K562 (cell line): ENCODE measurements around the gene BPI. TPM values are rescaled to one million over a fixed set of nuclear protein-coding genes. Genes with fewer than 3 reads are reported as not detected.

ENCODE experiments used
- ATAC-seq: fragments of 200-7000 bp; cut with Tn5 transposase; 3 replicates; pipeline ENCODE4 v1.9.1; 2020; ENCODE audit warnings: moderate library complexity
- BruUV-seq: library from RNA; stranded (reverse); fragments of 400-500 nt; replicated peaks from 2 replicates; lab custom pipeline; 2021; lab: Mats Ljungman, UMichigan
- CTCF ChIA-PET: fragments of 300-600 bp; formaldehyde crosslinking; extraction: SDS; loops from one replicate; lab custom pipeline; 2021; ENCODE audit warnings: low intra/inter-chr PET ratio; lab: Yijun Ruan, JAX
- POLR2A ChIA-PET: fragments of 300-600, 350-650 bp; sonication (Branson Sonifier 250); formaldehyde crosslinking; extraction: SDS; loops from one replicate; lab custom pipeline; 2021; ENCODE audit warnings: antibody characterized with exemption, inconsistent platforms; lab: Yijun Ruan, JAX
- DNase-seq, 4 experiments: peaks; one replicate each; pipeline versions ENCODE4 v3.0.0 to v3.0.0-alpha.2; 2011 to 2018; ENCODE audit warnings: low spot score in 3 of 4, mixed read lengths in 3 of 4; ENCODE audit errors: extremely low read depth in 1 of 4
- FAIRE-seq: peaks from 2 replicates; lab custom pipeline; 2011; peaks lifted over from hg19 to GRCh38; lab: Jason Lieb, UNC
- H2AFZ ChIP-seq: 2 replicates; pipeline ENCODE4 v1.6.0; 2011; ENCODE audit warnings: low read depth, low read length, control low read depth, inconsistent platforms
- H3K27ac ChIP-seq: fragments of 200-600 bp; 3 replicates; pipeline ENCODE4 v1.8.0; 2011; ENCODE audit warnings: low read depth, mild to moderate bottlenecking, control low read depth, inconsistent platforms, low read length, moderate library complexity, mixed read lengths; ENCODE audit errors: extremely low read depth
- H3K27me3 ChIP-seq, 2 experiments: fragments of 300-600 bp in 1 of 2; 2 replicates in 1 of 2; 3 replicates in 1 of 2; pipeline versions ENCODE4 v1.6.0 to v1.8.0; 2011; ENCODE audit warnings: inconsistent platforms in 2 of 2, low read length in 2 of 2, mild to moderate bottlenecking in 1 of 2, mixed read lengths in 1 of 2, moderate library complexity in 1 of 2; ENCODE audit not compliant: control insufficient read depth in 2 of 2, insufficient read depth in 2 of 2
- H3K36me3 ChIP-seq: fragments of 300-600 bp; 3 replicates; pipeline ENCODE4 v1.8.0; 2011; ENCODE audit warnings: mild to moderate bottlenecking, low read length, inconsistent platforms; ENCODE audit not compliant: control insufficient read depth, insufficient read depth
- H3K4me1 ChIP-seq, 2 experiments: fragments of 200-600 bp in 1 of 2; replicated peaks in 1 of 2; 2 replicates in 1 of 2; 3 replicates in 1 of 2; pipeline versions ENCODE4 v1.5.1 to v1.8.0; 2011; ENCODE audit warnings: inconsistent platforms in 2 of 2, low read length in 2 of 2, mild to moderate bottlenecking in 1 of 2, mixed read lengths in 1 of 2, moderate library complexity in 1 of 2; ENCODE audit not compliant: control insufficient read depth in 2 of 2, insufficient read depth in 2 of 2
- H3K4me2 ChIP-seq: 2 replicates; pipeline ENCODE4 v1.6.1; 2011; ENCODE audit warnings: low read length, control low read depth, inconsistent platforms, mixed read lengths; ENCODE audit not compliant: insufficient read depth
- H3K4me3 ChIP-seq: fragments of 200-600 bp; sonication (generic), shearing (Covaris generic); 2 replicates; pipeline ENCODE4 v1.5.1; 2016; ENCODE audit warnings: control low read depth, inconsistent platforms
- H3K79me2 ChIP-seq: fragments of 200-600 bp; 3 replicates; pipeline ENCODE4 v1.8.0; 2011; ENCODE audit warnings: low read length, inconsistent platforms; ENCODE audit not compliant: control insufficient read depth, insufficient read depth
- H3K9ac ChIP-seq, 2 experiments: 2 replicates each; pipeline versions ENCODE4 v1.6.0 to v1.6.1; 2011; ENCODE audit warnings: low read depth in 2 of 2, low read length in 2 of 2, control low read depth in 1 of 2, inconsistent platforms in 1 of 2, mild to moderate bottlenecking in 1 of 2, mixed read lengths in 1 of 2; ENCODE audit not compliant: insufficient read depth in 1 of 2
- H3K9me1 ChIP-seq: one replicate; pipeline ENCODE4 v1.6.0; 2011; ENCODE audit warnings: inconsistent platforms, mild to moderate bottlenecking, low read length, moderate library complexity; ENCODE audit not compliant: control insufficient read depth, insufficient read depth
- H3K9me3 ChIP-seq: replicated peaks from 2 replicates; pipeline ENCODE4 v1.5.1; 2011; ENCODE audit warnings: low read depth, low read length, inconsistent platforms; ENCODE audit not compliant: control insufficient read depth, insufficient read depth
- H4K20me1 ChIP-seq: replicated peaks from 2 replicates; pipeline ENCODE4 v1.6.1; 2011; ENCODE audit warnings: low read length, inconsistent platforms, mixed read lengths; ENCODE audit not compliant: control insufficient read depth, insufficient read depth
- CREB3 ChIP-seq: fragments of 450-650 bp; conservative IDR thresholded peaks from 2 replicates; pipeline ENCODE4 v1.6.1; 2016; ENCODE audit warnings: missing genetic modification characterization, low read depth, mild to moderate bottlenecking, missing compliant biosample characterization, moderate library complexity
- GTF2B ChIP-seq: IDR thresholded peaks from 2 replicates; pipeline ENCODE4 v1.6.1; 2011; ENCODE audit not compliant: insufficient read length; ENCODE audit errors: extremely low read depth
- HBP1 ChIP-seq: fragments of 450-650 bp; formaldehyde crosslinking; IDR thresholded peaks from 2 replicates; pipeline ENCODE4 v1.4.0; 2022; ENCODE audit warnings: missing genetic modification characterization
- HNRNPUL1 ChIP-seq: fragments of 200-400 bp; formaldehyde crosslinking; IDR thresholded peaks from 2 replicates; pipeline ENCODE4 v1.6.1; 2017; ENCODE audit warnings: low read length
- MAX ChIP-seq: sonication (generic); formaldehyde crosslinking; IDR thresholded peaks from 2 replicates; pipeline ENCODE4 v1.9.0; 2022; ENCODE audit warnings: mild to moderate bottlenecking, missing genetic modification reagents
- RBM14 ChIP-seq: fragments of 200-400 bp; formaldehyde crosslinking; IDR thresholded peaks from 2 replicates; pipeline ENCODE4 v1.6.1; 2018; ENCODE audit warnings: low read depth, mild to moderate bottlenecking, low read length, moderate library complexity, borderline replicate concordance; ENCODE audit not compliant: insufficient read depth
- SMARCA4 ChIP-seq: fragments of 450-650 bp; IDR thresholded peaks from 2 replicates; pipeline ENCODE4 v1.6.1; 2016
- SMARCE1 ChIP-seq: fragments of 450-650 bp; IDR thresholded peaks from 2 replicates; pipeline ENCODE4 v1.7.1; 2016; ENCODE audit warnings: mild to moderate bottlenecking
- TBP ChIP-seq: optimal IDR thresholded peaks from 2 replicates; pipeline ENCODE3; 2011; ENCODE audit warnings: low read depth, low read length, improper control_type of control experiment
- ZNF778 ChIP-seq: fragments of 450-650 bp; formaldehyde crosslinking; IDR thresholded peaks from 2 replicates; pipeline ENCODE4 v1.4.0; 2020; ENCODE audit warnings: mild to moderate bottlenecking, moderate library complexity
- WGBS: fragments of 100-300 bp; shearing (Covaris generic); methylation state at CpG from one replicate; pipeline ENCODE4 v1.1.6; 2016; ENCODE audit warnings: low coverage, mixed read lengths; ENCODE audit not compliant: insufficient coverage; ENCODE audit errors: missing lambda C conversion rate; 5-methylcytosine and 5-hydroxymethylcytosine counted together
- in situ Hi-C: fragments of 300-500 bp; cut with MboI; formaldehyde crosslinking; loops from 4 replicates; pipeline ENCODE4 v1.15.0; 2018; ENCODE audit warnings: inconsistent platforms, mixed read lengths
- intact Hi-C: fragments of 100-400 bp; cut with micrococcal nuclease; formaldehyde crosslinking; loops from 2 replicates; pipeline ENCODE4 v1.14.2; 2022
- polyA plus RNA-seq, 8 experiments: library from polyadenylated mRNA; depleted of rRNA in 4 of 8; stranded (reverse) in 5 of 8; unstranded in 3 of 8; fragments of >200 nt; fragmentation: Nextera tagmentation in 2 of 8; fragmentation: Illumina TruSeq in 1 of 8; extraction: Ambion mirVana in 2 of 8; extraction: Trizol in 1 of 8; gene quantifications; 2 replicates each; pipeline versions ENCODE4 v1.2.1 to v1.2.3, GENCODE V29; 2011 to 2014; ENCODE audit warnings: inconsistent platforms in 1 of 8, missing spikeins in 1 of 8
- total RNA-seq, 7 experiments: library from RNA; depleted of rRNA in 6 of 7; stranded (reverse); fragments of >200 nt in 6 of 7; fragmentation: Illumina TruSeq in 2 of 7; extraction: Trizol in 2 of 7; gene quantifications; 2 replicates each; pipeline versions ENCODE4 v1.2.1 to v1.2.3, GENCODE V29; 2011 to 2021; ENCODE audit warnings: low replicate concordance in 1 of 7
- TF ChIP-seq, protein P1 (sequence below): fragments of 450-650 bp; formaldehyde crosslinking; IDR thresholded peaks from 2 replicates; pipeline ENCODE4 v1.4.0; 2020; ENCODE audit warnings: mild to moderate bottlenecking, moderate library complexity

The BPI gene
- total and polyA plus RNA-seq, 9 of the 15 experiments (the other 6 are each of a cell fraction or from before 2014, with no cell fraction given): not detected

- BruUV-seq: no TSS peak
- Histone ChIP-seq H3K4me3 (no peak overlapping the region), H3K4me1 (no peaks in the 10 kb centered on the region), H3K9me3 (no peaks in the 10 kb centered on the region), H3K36me3 (no peaks in the 10 kb centered on the region), H3K9me1 (no peaks in the 10 kb centered on the region), H3K27me3 (peaks cover 38 to 58% of the 10 kb centered on the region in 2 experiments), H3K4me2 (no peak overlapping the region), H4K20me1 (peaks cover 3% of the 10 kb centered on the region; the same call in 1 of the 2 replicates), H3K9ac (no peak overlapping the region), H2AFZ (no peak overlapping the region), H3K27ac (no peak overlapping the region), H3K79me2 (no peaks in the 10 kb centered on the region)
- FAIRE-seq: no peak
- TF ChIP-seq SMARCE1: no peak
- TF ChIP-seq TBP: no peak
- TF ChIP-seq SMARCA4: no peak
- no peak for TF ChIP-seq HNRNPUL1
- no peak for TF ChIP-seq RBM14
- TF ChIP-seq, protein P1, sequence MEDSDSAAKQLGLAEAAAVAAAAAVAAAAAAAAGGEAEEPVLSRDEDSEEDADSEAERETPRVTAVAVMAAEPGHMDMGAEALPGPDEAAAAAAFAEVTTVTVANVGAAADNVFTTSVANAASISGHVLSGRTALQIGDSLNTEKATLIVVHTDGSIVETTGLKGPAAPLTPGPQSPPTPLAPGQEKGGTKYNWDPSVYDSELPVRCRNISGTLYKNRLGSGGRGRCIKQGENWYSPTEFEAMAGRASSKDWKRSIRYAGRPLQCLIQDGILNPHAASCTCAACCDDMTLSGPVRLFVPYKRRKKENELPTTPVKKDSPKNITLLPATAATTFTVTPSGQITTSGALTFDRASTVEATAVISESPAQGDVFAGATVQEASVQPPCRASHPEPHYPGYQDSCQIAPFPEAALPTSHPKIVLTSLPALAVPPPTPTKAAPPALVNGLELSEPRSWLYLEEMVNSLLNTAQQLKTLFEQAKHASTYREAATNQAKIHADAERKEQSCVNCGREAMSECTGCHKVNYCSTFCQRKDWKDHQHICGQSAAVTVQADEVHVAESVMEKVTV (CRISPR knock-in tag): no peak
- no peak for TF ChIP-seq HBP1
- TF ChIP-seq ZNF778 (CRISPR knock-in tag): no peak
- no peak for TF ChIP-seq GTF2B
- TF ChIP-seq MAX (CRISPR knock-in tag): no peak
- TF ChIP-seq CREB3: no peak
- intact Hi-C loops (no loop called here), in situ Hi-C loops (no loop called here)
- no peak for ATAC-seq
- WGBS: 2% methylated on average over 11 of the region's 11 CpGs
- no peak for DNase-seq
- POLR2A ChIA-PET: interaction anchor here (0.5 kb wide), 1 partner anchor 87 kb away, joined by 3 read pairs; no protein-coding TSS in a partner anchor
- CTCF ChIA-PET: no interaction called here
These were observed 9.8 kb upstream of the BPI start for GRCh38 chr20:38294076-38294591.
